GM19395 (cell line): ENCODE results near the gene PDZD2.

Experiments
- ATAC-seq: cut with Tn5 transposase; IDR thresholded peaks from one replicate; pipeline ENCODE4 v1.9.1; 2021; ENCODE audit warnings: mild to moderate bottlenecking, moderate library complexity; ENCODE audit not compliant: unreplicated experiment

The PDZD2 gene

GRCh38 chr5:31811210-31811609 lies 172.3 kb downstream of the PDZD2 start:
- no peak for ATAC-seq

GRCh38 chr5:31815376-31815775 lies 176.4 kb downstream of the PDZD2 start:
- no peak for ATAC-seq

GRCh38 chr5:31819926-31820516 lies 181.1 kb downstream of the PDZD2 start:
- ATAC-seq: no peak

- no peak for ATAC-seq
Observed at GRCh38 chr5:31823472-31823871, 184.5 kb downstream of the PDZD2 start.

GRCh38 chr5:31824869-31825517 lies 186.1 kb downstream of the PDZD2 start:
- no peak for ATAC-seq

- no peak for ATAC-seq
Observed at GRCh38 chr5:31825518-31826068, 186.7 kb downstream of the PDZD2 start.

GRCh38 chr5:31827867-31828266 lies 188.9 kb downstream of the PDZD2 start:
- no peak for ATAC-seq

- no peak for ATAC-seq
Observed at GRCh38 chr5:31832966-31833365, 194.0 kb downstream of the PDZD2 start.

GRCh38 chr5:31833710-31834109 lies 194.8 kb downstream of the PDZD2 start:
- no peak for ATAC-seq

GRCh38 chr5:31844622-31845345 lies 205.9 kb downstream of the PDZD2 start:
- ATAC-seq: no peak

- ATAC-seq: no peak
Observed at GRCh38 chr5:31845361-31845760, 206.4 kb downstream of the PDZD2 start.

GRCh38 chr5:31846934-31847333 lies 208.0 kb downstream of the PDZD2 start:
- ATAC-seq: no peak

GRCh38 chr5:31847354-31847753 lies 208.4 kb downstream of the PDZD2 start:
- ATAC-seq: no peak

- ATAC-seq: no peak
Observed at GRCh38 chr5:31850981-31851689, 212.2 kb downstream of the PDZD2 start.

GRCh38 chr5:31853398-31854135 lies 214.6 kb downstream of the PDZD2 start:
- no peak for ATAC-seq

GRCh38 chr5:31854181-31855133 lies 215.5 kb downstream of the PDZD2 start:
- ATAC-seq: no peak

GRCh38 chr5:31855134-31856040 lies 216.5 kb downstream of the PDZD2 start:
- no peak for ATAC-seq

GRCh38 chr5:31859096-31859495 lies 220.2 kb downstream of the PDZD2 start:
- ATAC-seq: no peak
